Brain microvascular endothelial cell (primary cell): ENCODE data around the gene PLPP7.

Experiments used
- DNase-seq: peaks from one replicate; pipeline ENCODE4 v3.0.0-alpha.2; 2020
- H3K27ac ChIP-seq: fragments of 250-450 bp; sonication (Bioruptor Pico); 2 replicates; pipeline ENCODE4 v1.5.1; 2020; ENCODE audit warnings: mild to moderate bottlenecking, moderate library complexity
- H3K27me3 ChIP-seq: fragments of 250-450 bp; sonication (Bioruptor Pico); replicated peaks from 2 replicates; pipeline ENCODE4 v1.5.1; 2020; ENCODE audit warnings: mild to moderate bottlenecking
- H3K36me3 ChIP-seq: fragments of 250-450 bp; sonication (Bioruptor Pico); replicated peaks from 2 replicates; pipeline ENCODE4 v1.5.1; 2020; ENCODE audit warnings: mild to moderate bottlenecking
- H3K4me3 ChIP-seq: 2 replicates; pipeline ENCODE4 v1.5.1; 2011; ENCODE audit warnings: low read depth, mild to moderate bottlenecking, control low read depth, low read length, moderate library complexity
- in situ Hi-C: cut with HindIII; loops from 2 replicates; pipeline ENCODE4 v1.10.0; 2017; ENCODE audit warnings: low sequenced_read_pairs, low pct_ligation_motif_present
- TF ChIP-seq, protein P1 (sequence below): IDR thresholded peaks from 2 replicates; pipeline ENCODE4 v1.5.1; 2011; ENCODE audit warnings: low read depth, mild to moderate bottlenecking, moderate library complexity, low read length, control low read depth, inconsistent platforms; ENCODE audit errors: missing control alignments

PLPP7 gene

DNA sequence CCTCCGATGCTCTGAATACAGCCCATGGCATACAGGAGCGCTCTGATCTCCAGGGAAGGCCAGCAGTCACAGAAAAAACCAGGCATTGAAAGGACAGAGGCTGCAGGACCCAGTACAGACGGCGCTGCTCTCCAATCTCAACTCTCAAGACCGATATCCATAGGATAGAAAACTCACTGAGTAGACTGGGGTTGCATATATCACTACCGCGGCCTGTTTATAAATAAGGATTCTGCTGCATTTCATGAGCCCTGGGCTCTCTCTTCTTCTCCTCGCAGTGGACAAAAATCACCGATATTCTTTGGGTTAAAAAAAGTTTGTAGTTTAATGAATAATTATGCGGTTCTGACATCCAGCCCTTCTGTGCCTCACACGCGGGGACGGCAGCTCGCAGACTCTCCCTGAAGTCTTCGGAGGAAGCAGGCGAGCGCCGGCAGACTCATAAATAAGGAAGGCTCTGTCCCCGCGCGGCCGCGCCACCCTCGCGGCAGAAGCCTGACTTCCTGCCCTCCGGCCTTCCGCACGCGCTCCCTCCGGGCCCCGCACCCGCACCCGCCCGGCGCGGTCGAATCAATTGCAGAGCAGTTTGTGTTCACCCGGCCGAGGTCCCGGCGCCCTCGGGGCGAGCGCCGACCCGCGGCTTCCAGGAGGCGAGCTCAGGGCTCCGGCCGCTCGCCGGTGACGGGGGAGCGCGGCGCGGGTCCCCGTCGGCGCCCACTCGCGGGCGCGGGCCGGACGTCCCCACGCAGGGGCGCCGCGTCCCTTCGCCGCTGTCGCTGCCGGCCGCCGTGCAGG is 13.2 kb upstream of the PLPP7 start, which contains the start of gene FAM78A:
Gene FAM78A (minus strand): TSS at position 417 of the 795 bp plus-strand sequence. CDS start 331 bp downstream, at position 86.
- H3K27ac ChIP-seq = peak within 1 kb of the TSS; percentile 19
- H3K27me3 ChIP-seq = peaks cover 23% of the 10 kb centered on the region
- peak within 1 kb of the TSS; percentile 30 for H3K4me3 ChIP-seq
- TF ChIP-seq, protein P1, sequence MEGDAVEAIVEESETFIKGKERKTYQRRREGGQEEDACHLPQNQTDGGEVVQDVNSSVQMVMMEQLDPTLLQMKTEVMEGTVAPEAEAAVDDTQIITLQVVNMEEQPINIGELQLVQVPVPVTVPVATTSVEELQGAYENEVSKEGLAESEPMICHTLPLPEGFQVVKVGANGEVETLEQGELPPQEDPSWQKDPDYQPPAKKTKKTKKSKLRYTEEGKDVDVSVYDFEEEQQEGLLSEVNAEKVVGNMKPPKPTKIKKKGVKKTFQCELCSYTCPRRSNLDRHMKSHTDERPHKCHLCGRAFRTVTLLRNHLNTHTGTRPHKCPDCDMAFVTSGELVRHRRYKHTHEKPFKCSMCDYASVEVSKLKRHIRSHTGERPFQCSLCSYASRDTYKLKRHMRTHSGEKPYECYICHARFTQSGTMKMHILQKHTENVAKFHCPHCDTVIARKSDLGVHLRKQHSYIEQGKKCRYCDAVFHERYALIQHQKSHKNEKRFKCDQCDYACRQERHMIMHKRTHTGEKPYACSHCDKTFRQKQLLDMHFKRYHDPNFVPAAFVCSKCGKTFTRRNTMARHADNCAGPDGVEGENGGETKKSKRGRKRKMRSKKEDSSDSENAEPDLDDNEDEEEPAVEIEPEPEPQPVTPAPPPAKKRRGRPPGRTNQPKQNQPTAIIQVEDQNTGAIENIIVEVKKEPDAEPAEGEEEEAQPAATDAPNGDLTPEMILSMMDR = no peak
- H3K36me3 ChIP-seq = no peaks in the 10 kb centered on the region
- no peak for DNase-seq
- in situ Hi-C loops = no loop called here

DNA sequence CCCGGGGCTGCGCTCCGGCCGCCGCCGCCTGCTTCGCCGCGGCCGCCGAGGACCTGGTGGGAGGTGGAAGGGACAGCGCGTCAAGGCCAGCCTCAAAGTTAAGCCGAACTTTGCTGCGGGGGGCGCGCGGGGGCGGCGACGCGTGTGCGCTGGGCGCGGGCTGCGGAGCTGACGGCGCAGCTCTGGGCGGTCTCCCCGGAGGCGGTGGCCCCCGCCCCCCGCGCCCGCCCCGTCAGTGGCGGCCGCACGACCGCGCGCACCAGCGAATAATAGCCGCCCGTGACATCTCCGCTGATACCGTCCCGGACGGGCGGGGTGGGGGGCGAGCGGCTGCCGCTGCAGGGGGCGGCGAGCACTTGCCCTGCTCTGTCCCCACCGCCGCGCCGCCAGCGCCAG is 12.6 kb upstream of the PLPP7 start:
- Histone ChIP-seq H3K27me3 (peaks cover 29% of the 10 kb centered on the region), H3K4me3 (peak overlapping the region; percentile 5), H3K36me3 (no peaks in the 10 kb centered on the region), H3K27ac (no peak overlapping the region)
- DNase-seq = no peak
- in situ Hi-C loops = no loop called here
- TF ChIP-seq, protein P1 = no peak

DNA sequence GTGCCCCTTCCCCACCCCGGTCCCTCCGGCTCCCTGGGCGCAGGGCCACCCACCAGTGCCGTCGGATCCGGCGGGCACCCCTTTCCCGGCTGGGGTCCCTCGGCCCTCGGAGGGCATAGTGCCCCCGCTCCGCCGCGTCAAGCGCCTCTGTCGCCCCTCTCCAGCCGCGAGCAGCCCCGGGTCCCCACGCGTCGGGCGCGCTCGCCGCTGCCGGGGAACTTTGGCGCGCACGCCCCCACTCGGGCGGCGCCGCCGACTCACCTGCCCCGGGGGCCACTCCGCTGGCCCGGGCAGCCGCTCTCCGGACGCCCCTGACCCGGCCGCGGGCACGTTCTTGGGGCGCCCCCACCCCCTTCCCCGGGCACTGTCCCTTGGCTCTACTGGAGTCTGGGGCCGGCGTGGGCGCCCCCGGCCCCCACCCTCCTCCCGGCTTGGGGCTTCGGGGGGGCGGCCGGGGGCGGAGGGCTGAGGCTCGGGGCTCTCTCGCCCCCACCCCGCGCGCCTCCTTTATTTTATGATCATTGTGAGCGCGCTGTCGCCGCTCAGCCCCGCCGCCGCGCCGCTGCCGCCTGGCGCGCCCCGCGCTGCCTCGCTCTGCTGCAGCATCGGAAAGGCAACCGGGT is 12.1 kb upstream of the PLPP7 start:
- Histone ChIP-seq H3K27ac (no peak overlapping the region), H3K27me3 (peaks cover 34% of the 10 kb centered on the region), H3K4me3 (peak overlapping the region; percentile 30), H3K36me3 (no peaks in the 10 kb centered on the region)
- no peak for DNase-seq
- TF ChIP-seq, protein P1 = no peak
- in situ Hi-C loops = no loop called here

DNA sequence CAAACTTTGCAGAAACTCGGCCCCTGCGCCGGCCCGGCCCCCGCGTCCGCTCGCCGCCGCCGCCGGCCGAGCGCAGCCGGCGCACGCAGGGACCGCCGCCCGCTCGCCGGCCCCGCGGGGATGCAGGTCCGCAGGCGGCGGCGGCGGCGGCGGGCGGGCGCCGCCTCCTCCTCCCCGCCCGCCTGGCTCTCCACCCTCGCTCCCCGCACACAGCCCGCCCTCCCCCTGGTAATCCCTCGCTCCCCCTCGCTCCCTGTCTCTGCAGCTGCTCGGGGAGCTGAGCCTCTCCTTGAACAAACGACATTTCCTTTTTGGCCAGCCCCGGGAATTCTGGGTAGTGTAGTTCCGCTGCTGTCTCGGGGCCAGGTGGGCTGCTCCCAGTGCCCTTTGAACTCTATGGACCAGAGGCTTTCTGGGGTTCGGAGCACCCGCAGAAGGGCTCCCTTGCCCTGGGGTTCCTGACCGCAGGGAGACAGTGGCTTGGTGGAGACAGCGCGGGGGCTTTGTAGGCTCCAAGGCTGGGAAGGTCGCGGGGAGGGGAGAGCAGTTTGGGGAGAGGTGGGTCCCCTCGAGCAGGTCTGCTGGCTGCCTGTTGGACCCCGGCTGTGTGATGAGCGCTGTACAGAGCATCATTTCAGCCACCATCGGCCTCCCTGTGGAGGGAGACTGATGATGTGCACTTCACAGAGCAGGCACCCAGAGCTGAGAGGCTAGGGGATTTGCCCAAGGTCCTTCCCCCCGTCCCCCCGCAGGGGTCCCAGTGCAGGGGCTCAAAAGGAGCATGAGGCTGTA is 11.4 kb upstream of the PLPP7 start:
- in situ Hi-C loops = no loop called here
- no peak overlapping the region for H3K27ac ChIP-seq
- DNase-seq = peak; percentile 67
- peaks cover 39% of the 10 kb centered on the region for H3K27me3 ChIP-seq
- TF ChIP-seq, protein P1 = no peak
- no peaks in the 10 kb centered on the region for H3K36me3 ChIP-seq
- peak overlapping the region; percentile 39 for H3K4me3 ChIP-seq

DNA sequence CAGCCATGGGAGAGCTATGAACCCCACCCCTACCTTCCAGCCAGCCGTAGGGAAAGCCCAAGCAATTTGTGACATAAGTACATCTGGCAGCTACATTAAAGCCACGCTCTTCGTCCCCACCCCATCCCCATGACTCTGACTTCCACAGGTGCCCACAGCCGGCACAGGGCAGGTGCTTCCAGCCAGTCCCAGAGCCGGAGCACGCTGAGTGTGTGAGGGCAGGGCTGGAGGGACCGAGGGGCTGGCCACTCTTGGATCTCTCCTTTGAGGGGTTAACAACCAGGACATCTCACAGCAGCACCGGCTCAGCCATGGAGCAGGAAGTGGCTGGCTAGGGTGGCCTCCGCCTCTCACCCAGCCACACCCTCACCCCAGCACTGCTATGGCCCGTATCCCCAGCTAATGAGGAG is 10.8 kb upstream of the PLPP7 start:
- H3K36me3 ChIP-seq = no peaks in the 10 kb centered on the region
- in situ Hi-C loops = no loop called here
- DNase-seq = no peak
- TF ChIP-seq, protein P1 = no peak
- H3K27ac ChIP-seq = no peak overlapping the region
- H3K4me3 ChIP-seq = no peak overlapping the region
- peaks cover 41% of the 10 kb centered on the region for H3K27me3 ChIP-seq
